ENCODE measurements around the gene DGLUCY.
"Not testable (repeated sequence)": the region's sequence is repeated elsewhere in the genome, so short reads cannot be mapped to it uniquely, and the experiment has no call there.

DGLUCY gene

DNA sequence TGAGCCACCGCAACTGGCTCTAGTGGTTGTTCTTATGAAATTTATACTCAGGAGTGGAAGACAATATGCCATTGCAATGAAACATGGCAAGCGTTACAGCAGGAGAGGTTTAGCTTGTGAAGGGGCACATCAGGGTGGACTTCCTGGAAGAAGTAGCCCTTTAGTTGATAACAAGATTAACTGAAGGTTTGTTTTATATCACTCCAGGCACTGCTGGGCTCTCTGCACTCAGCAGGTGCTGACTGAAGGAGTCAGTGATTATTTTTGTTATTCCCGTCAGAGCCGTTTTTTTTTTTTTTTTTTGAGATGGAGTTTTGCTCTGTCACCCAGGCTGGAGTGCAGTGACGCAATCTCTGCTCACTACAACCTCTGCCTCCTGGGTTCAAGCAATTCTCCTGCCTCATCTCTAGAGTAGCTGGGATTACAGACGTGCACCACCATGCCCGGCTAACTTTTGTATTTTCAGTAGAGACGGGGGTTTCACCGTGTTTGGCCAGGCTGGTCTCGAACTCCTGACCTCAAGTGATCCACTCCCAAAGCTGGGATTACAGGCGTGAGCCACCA, 148.2 kb downstream of the DGLUCY start:
- no peak overlapping the region for H3K4me3 ChIP-seq (replicated peaks; ENCODE audit: low read depth, low read length)
- DNase-seq (ENCODE audit: extremely low read depth, low read depth), result no peak
- TF ChIP-seq, protein P1, sequence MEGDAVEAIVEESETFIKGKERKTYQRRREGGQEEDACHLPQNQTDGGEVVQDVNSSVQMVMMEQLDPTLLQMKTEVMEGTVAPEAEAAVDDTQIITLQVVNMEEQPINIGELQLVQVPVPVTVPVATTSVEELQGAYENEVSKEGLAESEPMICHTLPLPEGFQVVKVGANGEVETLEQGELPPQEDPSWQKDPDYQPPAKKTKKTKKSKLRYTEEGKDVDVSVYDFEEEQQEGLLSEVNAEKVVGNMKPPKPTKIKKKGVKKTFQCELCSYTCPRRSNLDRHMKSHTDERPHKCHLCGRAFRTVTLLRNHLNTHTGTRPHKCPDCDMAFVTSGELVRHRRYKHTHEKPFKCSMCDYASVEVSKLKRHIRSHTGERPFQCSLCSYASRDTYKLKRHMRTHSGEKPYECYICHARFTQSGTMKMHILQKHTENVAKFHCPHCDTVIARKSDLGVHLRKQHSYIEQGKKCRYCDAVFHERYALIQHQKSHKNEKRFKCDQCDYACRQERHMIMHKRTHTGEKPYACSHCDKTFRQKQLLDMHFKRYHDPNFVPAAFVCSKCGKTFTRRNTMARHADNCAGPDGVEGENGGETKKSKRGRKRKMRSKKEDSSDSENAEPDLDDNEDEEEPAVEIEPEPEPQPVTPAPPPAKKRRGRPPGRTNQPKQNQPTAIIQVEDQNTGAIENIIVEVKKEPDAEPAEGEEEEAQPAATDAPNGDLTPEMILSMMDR (IDR thresholded peaks at IDR 0.05; ENCODE audit: low read depth, low read length, missing control alignments), result no peak

DNA sequence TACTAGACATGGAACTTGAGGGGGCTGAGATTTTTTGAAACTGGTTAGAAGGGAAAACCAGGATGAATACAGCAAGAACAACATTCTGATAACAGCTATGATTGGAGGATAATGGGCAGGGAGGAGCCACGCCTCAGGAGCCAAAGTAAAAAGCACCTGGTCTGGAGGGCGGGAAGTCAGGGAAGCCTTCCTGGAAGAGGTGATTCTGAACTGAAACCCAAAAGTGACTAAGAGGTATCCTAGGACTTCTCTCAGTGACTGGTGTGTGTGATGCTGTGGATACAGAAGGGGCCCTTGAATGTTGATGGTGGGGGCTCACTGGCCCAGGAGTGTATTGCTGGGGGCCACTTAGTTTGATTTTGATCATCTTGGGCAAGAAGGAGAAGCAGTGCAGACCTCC, 149.5 kb downstream of the DGLUCY start:
- TF ChIP-seq, protein P1 (IDR thresholded peaks at IDR 0.05; ENCODE audit: low read depth, low read length, missing control alignments), result no peak
- no peak overlapping the region for H3K4me3 ChIP-seq (replicated peaks; ENCODE audit: low read depth, low read length)
- no peak for DNase-seq (ENCODE audit: extremely low read depth, low read depth)

DNA sequence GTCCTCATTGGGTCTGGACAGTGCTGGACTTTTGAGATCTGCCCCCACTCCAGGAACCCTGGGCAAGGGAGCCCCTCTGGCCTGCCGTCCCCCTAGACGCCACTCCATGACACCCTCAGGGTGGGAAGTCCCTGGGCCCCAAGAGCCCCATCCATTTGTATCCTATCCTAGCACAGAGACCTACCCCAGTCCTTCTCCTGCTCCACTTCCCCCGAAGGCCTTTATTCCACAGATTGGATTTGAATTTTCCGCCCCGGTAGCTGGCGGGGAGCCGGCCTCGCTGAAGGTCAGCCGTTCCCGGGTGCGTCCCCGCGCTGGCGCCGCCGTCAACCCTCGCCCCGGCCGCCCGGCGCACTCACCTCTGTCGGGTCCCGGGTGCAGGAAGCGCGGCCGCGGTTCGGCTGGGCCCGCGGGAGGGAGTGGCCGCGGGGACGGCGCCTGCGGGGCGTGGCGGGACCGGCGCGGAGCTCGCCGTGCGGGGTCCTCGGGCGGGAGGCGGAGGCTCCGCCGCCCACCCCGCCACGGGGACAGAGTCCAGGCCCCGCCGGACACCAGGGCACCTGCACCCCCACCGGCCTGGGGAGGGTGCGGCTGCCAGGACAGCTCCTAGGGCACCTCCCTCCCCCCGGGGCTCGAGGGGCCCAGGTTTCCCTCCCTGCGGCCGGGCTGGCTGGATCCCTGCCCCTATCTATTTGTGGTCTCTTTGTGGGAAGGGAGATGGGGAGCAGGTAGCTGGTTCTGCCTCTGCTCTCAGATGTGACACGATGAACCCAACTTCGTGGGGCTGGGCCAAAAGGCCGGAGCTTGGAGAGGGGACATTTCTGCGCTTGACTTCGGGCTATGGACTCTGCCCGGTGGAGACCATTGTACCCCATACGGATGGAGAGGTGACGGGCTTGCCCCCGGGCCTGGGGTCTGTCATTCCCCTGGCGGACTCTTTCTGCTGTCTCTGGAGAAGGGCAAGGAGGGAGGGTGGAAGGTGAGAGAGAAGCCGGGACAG, 150.6 kb downstream of the DGLUCY start:
- TF ChIP-seq, protein P1 (IDR thresholded peaks at IDR 0.05; ENCODE audit: low read depth, low read length, missing control alignments), result no peak
- H3K4me3 ChIP-seq (replicated peaks; ENCODE audit: low read depth, low read length), result peak overlapping the region; percentile 21; the same call in 1 of the 2 replicates
- DNase-seq (ENCODE audit: extremely low read depth, low read depth), result no peak

DNA sequence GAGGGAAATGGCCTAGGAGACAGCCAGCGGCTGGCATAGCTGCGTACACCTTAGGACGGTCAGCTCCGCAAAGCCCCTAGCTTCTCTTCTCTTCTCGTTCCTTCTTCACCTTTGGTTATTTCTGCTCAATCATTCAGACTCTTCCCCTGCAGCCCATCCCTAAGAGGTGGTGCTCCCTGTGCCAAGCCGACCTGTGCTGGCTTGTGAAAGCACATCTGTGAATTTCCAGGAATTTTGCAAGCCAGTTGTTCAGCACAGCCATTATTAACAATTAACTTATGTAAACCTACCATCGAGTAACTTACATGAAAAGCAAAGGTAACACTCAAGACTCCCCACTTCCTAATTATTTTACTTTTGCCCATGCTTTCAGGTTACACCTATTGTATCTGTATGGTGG, 151.5 kb downstream of the DGLUCY start:
- no peak for DNase-seq (ENCODE audit: extremely low read depth, low read depth)
- TF ChIP-seq, protein P1 (IDR thresholded peaks at IDR 0.05; ENCODE audit: low read depth, low read length, missing control alignments), result no peak
- H3K4me3 ChIP-seq (replicated peaks; ENCODE audit: low read depth, low read length), result no peak overlapping the region

DNA sequence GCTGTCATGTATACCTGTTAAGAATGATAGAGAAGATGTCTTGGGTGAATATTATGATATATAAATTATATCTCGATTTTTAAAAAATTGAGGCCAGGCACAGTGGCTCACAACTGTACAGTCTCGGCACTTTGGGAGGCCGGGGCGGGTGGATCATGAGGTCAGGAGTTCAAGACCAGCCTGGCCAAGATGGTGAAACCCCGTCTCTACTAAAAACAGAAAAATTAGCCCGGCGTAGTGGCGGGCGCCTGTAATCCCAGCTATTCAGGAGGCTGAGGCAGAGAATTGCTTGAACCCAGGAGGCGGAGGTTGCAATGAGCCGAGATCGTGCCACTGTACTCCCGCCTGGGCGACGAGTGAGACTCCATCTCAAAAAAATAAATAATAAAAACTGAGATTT, 152.4 kb downstream of the DGLUCY start:
- H3K4me3 ChIP-seq (replicated peaks; ENCODE audit: low read depth, low read length); DNase-seq (ENCODE audit: extremely low read depth, low read depth): not testable (repeated sequence)

DNA sequence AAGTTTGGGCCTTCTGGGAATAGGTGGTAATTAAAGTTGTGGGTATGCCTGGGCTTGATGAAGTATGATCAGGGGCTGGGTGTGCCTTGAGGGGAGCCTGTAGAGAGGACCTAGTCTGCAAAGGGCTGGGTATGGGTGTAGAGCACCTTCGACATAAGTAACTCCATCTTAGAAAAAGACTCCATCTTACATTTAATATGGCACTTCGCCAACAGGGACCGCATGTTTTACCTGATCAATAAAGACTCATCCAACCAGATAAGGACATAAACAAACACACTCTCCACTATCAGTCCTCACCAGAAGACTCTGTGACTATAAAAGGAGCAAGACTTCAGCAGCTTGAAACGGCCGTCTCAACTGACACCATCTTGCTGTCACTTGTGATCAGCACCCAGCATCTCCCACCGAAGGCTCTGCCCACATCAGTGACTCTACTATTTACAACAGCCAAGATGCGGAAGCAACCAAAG, 154.1 kb downstream of the DGLUCY start:
- no peak for DNase-seq (ENCODE audit: extremely low read depth, low read depth)
- TF ChIP-seq, protein P1 (IDR thresholded peaks at IDR 0.05; ENCODE audit: low read depth, low read length, missing control alignments), result no peak

More for the DNA sequence above, 154.1 kb downstream of the DGLUCY start:
- H3K4me3 ChIP-seq (replicated peaks; ENCODE audit: low read depth, low read length), result no peak overlapping the region

Data from HFF-Myc (cell line).